Measurements from ENCODE around the gene PAPSS2. TPM values are rescaled to one million over a fixed set of nuclear protein-coding genes. Genes with fewer than 3 reads are reported as not detected.

PAPSS2 gene
- total and polyA plus RNA-seq, 2 experiments from 2014 or later = 13.2 to 19.6 TPM

- Histone ChIP-seq H3K27me3 (ENCODE audit: insufficient read depth) (no peaks in the 10 kb centered on the region), H3K4me2 (no peak overlapping the region; the same call in 1 of the 2 replicates), H3K27ac (ENCODE audit: low read depth) (peak overlapping the region; percentile 82), H3K4me1 (ENCODE audit: insufficient read depth) (peaks cover 18% of the 10 kb centered on the region), H3K79me2 (replicated peaks; ENCODE audit: insufficient read depth) (no peaks in the 10 kb centered on the region), H3K4me3 (no peak overlapping the region), H3K9me2 (ENCODE audit: insufficient read depth) (no peaks in the 10 kb centered on the region), H3F3A (replicated peaks; ENCODE audit: low read depth) (no peaks in the 10 kb centered on the region; the same call in 1 of the 2 replicates), H2AFZ (no peak overlapping the region), H3K36me3 (ENCODE audit: insufficient read depth) (no peaks in the 10 kb centered on the region; the same call in 1 of the 2 replicates), H4K20me1 (replicated peaks; ENCODE audit: insufficient read depth) (no peaks in the 10 kb centered on the region)
- 0 out of 3 replicates have a peak, but pooled peaks cover 4% of the 10 kb centered on the region for H3K9me3 Mint-ChIP-seq
- no peak for DNase-seq (ENCODE audit: low spot score)
- H3K27ac Mint-ChIP-seq = peak overlapping the region; percentile 26
- no peak overlapping the region for H3K4me3 Mint-ChIP-seq
- peaks cover 29% of the 10 kb centered on the region for H3K4me1 Mint-ChIP-seq
- H3K36me3 Mint-ChIP-seq (ENCODE audit: low read depth) = peaks cover 32% of the 10 kb centered on the region; the same call in 2 of the 3 replicates
- peaks cover 4% of the 10 kb centered on the region for H3K27me3 Mint-ChIP-seq (ENCODE audit: insufficient read depth, low read depth, poor library complexity)
- TF ChIP-seq POLR2AphosphoS5 (IDR thresholded peaks at IDR 0.05; ENCODE audit: low read depth) (peak; percentile 11; the same call in 1 of the 2 replicates), REST (IDR thresholded peaks at IDR 0.05; ENCODE audit: unreplicated experiment) (no peak), ZNF462 (CRISPR knock-in tag; IDR thresholded peaks at IDR 0.05) (no peak)
- ATAC-seq = peak; percentile 85
Observed at GRCh38 chr10:87750001-87750671, 90.5 kb downstream of the PAPSS2 start.

Measured in GM23338 (cell line).